ENCODE data around the gene TAF1C. TPM values are rescaled to one million over a fixed set of nuclear protein-coding genes. Genes with fewer than 3 reads are reported as not detected.
A peak's percentile ranks its signal among the peaks of the same experiment; 100 is the strongest.

Gene TAF1C
- total RNA-seq, 6 experiments from 2014 or later: 11.0 to 28.3 (median 19.3) TPM

DNA sequence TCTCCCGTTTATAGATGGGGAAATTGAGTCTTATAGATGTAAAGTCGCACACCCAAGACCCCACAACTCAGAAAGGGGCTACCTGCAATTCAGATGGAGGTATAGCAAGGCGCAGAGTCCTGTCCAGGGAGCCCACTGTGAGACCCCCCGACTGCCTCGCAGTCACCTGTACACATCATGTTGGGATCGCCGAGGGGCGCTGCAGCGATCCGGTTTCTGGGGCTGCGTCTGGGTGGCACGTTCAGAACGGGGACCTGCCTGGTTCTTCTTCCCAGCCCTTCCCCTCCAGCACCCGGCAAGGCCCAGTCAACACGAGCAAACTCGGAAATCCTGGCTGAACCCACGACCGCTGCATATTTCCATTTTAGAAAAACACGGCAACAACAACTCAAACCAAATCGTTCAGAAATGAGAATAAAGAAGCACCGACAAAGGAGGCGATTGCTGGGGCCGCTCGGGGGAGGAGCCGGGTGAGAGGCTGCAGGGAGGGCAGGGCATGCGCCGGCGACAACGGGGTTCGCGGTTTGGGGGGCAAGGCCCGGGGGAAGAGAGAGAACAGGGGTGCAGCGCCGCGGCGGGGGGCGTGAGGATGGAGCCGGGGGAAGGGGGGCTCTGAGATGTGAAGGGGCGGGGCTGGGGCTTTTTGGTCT lies 42.5 kb downstream of the TAF1C start:
- H3K4me1 ChIP-seq: peaks cover 0 to 4% (median 0%) of the 10 kb centered on the region in 4 donors
- ATAC-seq (peak; percentile 43 to 58 (median 52)), DNase-seq (peak; percentile 46 to 66 (median 49))
- TF ChIP-seq CTCF (IDR thresholded peaks at IDR 0.05) (no peak), POLR2A (IDR thresholded peaks at IDR 0.05) (no peak)
- H3K4me3 ChIP-seq: peak overlapping the region; percentile 79 to 96 (median 87)
- H3K36me3 ChIP-seq: no peaks in the 10 kb centered on the region
- intact Hi-C loops (cut with DNase I): no loop called here
- H3K27me3 ChIP-seq: no peaks in the 10 kb centered on the region
- no peaks in the 10 kb centered on the region for H3K9me3 ChIP-seq
- H3K27ac ChIP-seq: peak overlapping the region in 1 of 3 donors; percentile 75
- WGBS (ENCODE audit: insufficient coverage, low coverage, low lambda C conversion rate, missing lambda C conversion rate): 1% methylated on average over 36 of the region's 39 CpGs

- intact Hi-C loops (cut with DNase I): no loop called here
- TF ChIP-seq POLR2A (IDR thresholded peaks at IDR 0.05): no peak
- TF ChIP-seq CTCF (IDR thresholded peaks at IDR 0.05): no peak
- no peaks in the 10 kb centered on the region for H3K36me3 ChIP-seq
- no peaks in the 10 kb centered on the region for H3K27me3 ChIP-seq
- H3K4me3 ChIP-seq: peak overlapping the region in 2 of 3 donors; percentile 79 to 96
- no peak for DNase-seq
- whole genome bisulfite sequencing (ENCODE audit: insufficient coverage, low coverage, low lambda C conversion rate, missing lambda C conversion rate): 33% methylated on average over 13 of the region's 13 CpGs
- ATAC-seq: peak in 1 of 4 donors; percentile 19
- H3K9me3 ChIP-seq: no peaks in the 10 kb centered on the region
- no peak overlapping the region for H3K27ac ChIP-seq
- H3K4me1 ChIP-seq: peaks cover 0 to 4% (median 0%) of the 10 kb centered on the region in 4 donors
These were observed 43.1 kb downstream of the TAF1C start for GRCh38 chr16:84143784-84144199.

DNA sequence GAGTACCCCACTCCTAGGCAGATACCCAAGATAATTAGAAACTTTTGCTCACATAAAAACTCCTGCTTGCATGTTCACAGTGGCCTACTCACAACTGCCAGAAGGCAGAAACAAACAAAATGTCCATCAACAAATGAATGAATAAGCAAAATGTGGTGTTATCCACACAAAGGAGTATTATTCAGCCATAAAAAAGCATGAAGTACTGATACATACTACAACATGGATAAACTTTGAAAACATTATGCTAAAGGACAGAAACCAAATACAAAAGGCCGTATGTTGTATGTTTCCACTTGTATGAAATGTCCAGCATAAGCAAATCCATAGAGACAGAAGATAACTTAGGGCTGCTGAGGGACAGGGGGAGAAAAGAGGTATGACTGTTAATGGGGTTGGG lies 43.8 kb downstream of the TAF1C start:
- no peaks in the 10 kb centered on the region for H3K36me3 ChIP-seq
- H3K4me3 ChIP-seq: no peak overlapping the region
- DNase-seq (no peak), ATAC-seq (no peak)
- H3K27me3 ChIP-seq: no peaks in the 10 kb centered on the region
- intact Hi-C loops (cut with DNase I): no loop called here
- WGBS (ENCODE audit: insufficient coverage, low coverage, low lambda C conversion rate, missing lambda C conversion rate): 100% methylated on average over 1 of the region's 1 CpG
- no peak for TF ChIP-seq CTCF (IDR thresholded peaks at IDR 0.05)
- no peak for TF ChIP-seq POLR2A (IDR thresholded peaks at IDR 0.05)
- H3K9me3 ChIP-seq: no peaks in the 10 kb centered on the region
- peaks cover 0 to 4% (median 0%) of the 10 kb centered on the region in 4 donors for H3K4me1 ChIP-seq
- no peak overlapping the region for H3K27ac ChIP-seq

DNA sequence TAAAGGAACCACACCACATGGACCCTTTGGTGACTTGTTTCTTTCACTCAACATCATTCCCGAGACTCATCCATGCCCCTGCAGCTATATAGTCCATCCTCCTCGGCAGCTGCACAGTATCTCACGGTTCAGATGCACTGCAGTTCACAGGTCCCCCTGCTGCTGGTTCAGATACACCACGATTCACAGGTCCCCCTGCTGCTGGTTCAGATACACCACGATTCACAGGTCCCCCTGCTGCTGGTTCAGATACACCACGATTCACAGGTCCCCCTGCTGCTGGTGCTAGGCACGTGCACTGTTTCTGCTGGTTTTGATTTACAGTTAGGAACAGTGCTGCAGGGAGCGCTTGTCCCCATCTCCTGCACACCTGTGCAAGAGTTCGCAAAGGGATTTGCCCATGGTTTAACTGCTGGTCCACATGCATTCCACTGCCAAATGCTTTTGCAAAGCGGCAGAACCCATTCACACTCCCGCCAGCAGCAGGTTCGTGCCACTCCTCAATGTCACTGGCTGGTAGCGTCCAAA lies 45.6 kb downstream of the TAF1C start:
- intact Hi-C loops (cut with DNase I): no loop called here
- Histone ChIP-seq H3K4me3 (no peak overlapping the region), H3K27ac (no peak overlapping the region), H3K4me1 (peaks cover 0 to 4% (median 0%) of the 10 kb centered on the region in 4 donors), H3K36me3 (no peaks in the 10 kb centered on the region), H3K9me3 (no peaks in the 10 kb centered on the region), H3K27me3 (no peaks in the 10 kb centered on the region)
- DNase-seq (no peak), ATAC-seq (no peak)
- TF ChIP-seq POLR2A (IDR thresholded peaks at IDR 0.05) (no peak), CTCF (IDR thresholded peaks at IDR 0.05) (no peak)
- WGBS (ENCODE audit: insufficient coverage, low coverage, low lambda C conversion rate, missing lambda C conversion rate): 74% methylated on average over 6 of the region's 13 CpGs
